Tibial artery (tissue), 4 donors: ENCODE measurements around the gene CDC42.

Experiments used
- DNase-seq, 2 donors: peaks; one replicate each; pipeline ENCODE4 v3.0.0-alpha.2; 2019
- H3K27ac ChIP-seq, 2 donors: fragments of 200-600 bp; sonication (generic) in 1 of 2; 1 replicate in 1 of 2; 2 replicates in 1 of 2; pipeline ENCODE4 v1.5.1; 2018 to 2019; ENCODE audit warnings: mild to moderate bottlenecking in 1 of 2
- H3K27me3 ChIP-seq, 2 donors: fragments of 200-600 bp; sonication (generic) in 1 of 2; one replicate each; pipeline versions ENCODE4 v1.5.1 to v1.6.0; 2016 to 2019
- H3K36me3 ChIP-seq, 3 donors: fragments of 200-600 bp; sonication (generic) in 2 of 3; one replicate each; pipeline ENCODE4 v1.5.1; 2016 to 2019; ENCODE audit warnings: mild to moderate bottlenecking in 2 of 3
- H3K4me1 ChIP-seq, 4 donors: fragments of 200-600 bp; sonication (generic) in 2 of 4; 1 replicate in 3 of 4; 2 replicates in 1 of 4; pipeline ENCODE4 v1.5.1; 2016 to 2019
- H3K4me3 ChIP-seq, 2 donors: fragments of 200-600 bp; sonication (generic) in 1 of 2; 1 replicate in 1 of 2; 2 replicates in 1 of 2; pipeline ENCODE4 v1.5.1; 2018 to 2019; ENCODE audit warnings: mild to moderate bottlenecking in 2 of 2
- H3K9me3 ChIP-seq, 3 donors: fragments of 200-600 bp; sonication (generic) in 1 of 3; one replicate each; pipeline ENCODE4 v1.5.1; 2016 to 2019
- CTCF ChIP-seq, 2 experiments: fragments of 200-600 bp in 1 of 2; fragments of 450-650 bp in 1 of 2; IDR thresholded peaks; one replicate each; pipeline ENCODE4 v1.5.1; 2017 to 2019; ENCODE audit warnings: antibody characterized with exemption in 2 of 2, mild to moderate bottlenecking in 1 of 2, moderate library complexity in 1 of 2
- intact Hi-C: fragments of 100-400 bp; cut with DNase I; formaldehyde crosslinking; loops from one replicate; pipeline ENCODE4 v1.15.0; 2023; ENCODE audit warnings: low total_unique reads

Gene CDC42

GRCh38 chr1:22053861-22054770, 1.6 kb downstream of the CDC42 start:
- peak overlapping the region; percentile 94 to 96 for H3K4me3 ChIP-seq
- peaks cover 0 to 56% (median 49%) of the 10 kb centered on the region in 4 donors for H3K4me1 ChIP-seq
- H3K36me3 ChIP-seq: peaks cover 0 to 7% (median 4%) of the 10 kb centered on the region in 3 donors
- H3K27me3 ChIP-seq: no peaks in the 10 kb centered on the region
- DNase-seq: no peak
- no peaks in the 10 kb centered on the region for H3K9me3 ChIP-seq
- TF ChIP-seq CTCF (IDR thresholded peaks at IDR 0.05): no peak
- peak overlapping the region; percentile 92 to 100 for H3K27ac ChIP-seq
- intact Hi-C loops: no loop called here

- H3K27me3 ChIP-seq: no peaks in the 10 kb centered on the region
- H3K9me3 ChIP-seq: no peaks in the 10 kb centered on the region
- no peak for DNase-seq
- peak overlapping the region in 1 of 2 donors; percentile 29 for H3K27ac ChIP-seq
- H3K4me3 ChIP-seq: peak overlapping the region in 1 of 2 donors; percentile 2
- intact Hi-C loops: no loop called here
- TF ChIP-seq CTCF (IDR thresholded peaks at IDR 0.05): no peak
- peaks cover 0 to 66% (median 54%) of the 10 kb centered on the region in 4 donors for H3K4me1 ChIP-seq
- peaks cover 0 to 7% (median 4%) of the 10 kb centered on the region in 3 donors for H3K36me3 ChIP-seq
Measured at GRCh38 chr1:22055463-22055862, 3.0 kb downstream of the CDC42 start.

GRCh38 chr1:22056043-22056442, 3.5 kb downstream of the CDC42 start:
- peaks cover 0 to 7% (median 4%) of the 10 kb centered on the region in 3 donors for H3K36me3 ChIP-seq
- intact Hi-C loops: no loop called here
- H3K27me3 ChIP-seq: no peaks in the 10 kb centered on the region
- no peaks in the 10 kb centered on the region for H3K9me3 ChIP-seq
- TF ChIP-seq CTCF (IDR thresholded peaks at IDR 0.05): no peak
- peaks cover 0 to 71% (median 55%) of the 10 kb centered on the region in 4 donors for H3K4me1 ChIP-seq
- H3K4me3 ChIP-seq: peak overlapping the region in 1 of 2 donors; percentile 2
- no peak for DNase-seq
- peak overlapping the region in 1 of 2 donors; percentile 29 for H3K27ac ChIP-seq

- Histone ChIP-seq H3K4me3 (no peak overlapping the region), H3K27me3 (no peaks in the 10 kb centered on the region), H3K4me1 (peaks cover 0 to 80% (median 61%) of the 10 kb centered on the region in 4 donors), H3K36me3 (peaks cover 0 to 7% (median 4%) of the 10 kb centered on the region in 3 donors), H3K9me3 (no peaks in the 10 kb centered on the region), H3K27ac (peak overlapping the region; percentile 6 to 24)
- DNase-seq: no peak
- TF ChIP-seq CTCF (IDR thresholded peaks at IDR 0.05): no peak
- intact Hi-C loops: no loop called here
Measured at GRCh38 chr1:22056936-22057335, 4.4 kb downstream of the CDC42 start.

GRCh38 chr1:22057861-22058260, 5.4 kb downstream of the CDC42 start:
- no peaks in the 10 kb centered on the region for H3K27me3 ChIP-seq
- H3K4me1 ChIP-seq: peaks cover 2 to 90% (median 63%) of the 10 kb centered on the region in 4 donors
- no peaks in the 10 kb centered on the region for H3K9me3 ChIP-seq
- H3K36me3 ChIP-seq: peaks cover 0 to 7% (median 1%) of the 10 kb centered on the region in 3 donors
- H3K4me3 ChIP-seq: no peak overlapping the region
- no peak for TF ChIP-seq CTCF (IDR thresholded peaks at IDR 0.05)
- no peak overlapping the region for H3K27ac ChIP-seq
- intact Hi-C loops: no loop called here
- DNase-seq: no peak
